Measurements from ENCODE around the gene SNX21. TPM values are rescaled to one million over a fixed set of nuclear protein-coding genes. Genes with fewer than 3 reads are reported as not detected.

Gene SNX21, protein sequence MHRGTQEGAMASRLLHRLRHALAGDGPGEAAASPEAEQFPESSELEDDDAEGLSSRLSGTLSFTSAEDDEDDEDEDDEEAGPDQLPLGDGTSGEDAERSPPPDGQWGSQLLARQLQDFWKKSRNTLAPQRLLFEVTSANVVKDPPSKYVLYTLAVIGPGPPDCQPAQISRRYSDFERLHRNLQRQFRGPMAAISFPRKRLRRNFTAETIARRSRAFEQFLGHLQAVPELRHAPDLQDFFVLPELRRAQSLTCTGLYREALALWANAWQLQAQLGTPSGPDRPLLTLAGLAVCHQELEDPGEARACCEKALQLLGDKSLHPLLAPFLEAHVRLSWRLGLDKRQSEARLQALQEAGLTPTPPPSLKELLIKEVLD
- total RNA-seq = 51.2 and 79.3 TPM in 2 replicates

GRCh38 chr20:45833030-45833882, at the start of gene SNX21:
Gene SNX21, plus strand, starts transcription at chr20:45833799. Its CDS starts 121 bp downstream, at chr20:45833920.

DNA sequence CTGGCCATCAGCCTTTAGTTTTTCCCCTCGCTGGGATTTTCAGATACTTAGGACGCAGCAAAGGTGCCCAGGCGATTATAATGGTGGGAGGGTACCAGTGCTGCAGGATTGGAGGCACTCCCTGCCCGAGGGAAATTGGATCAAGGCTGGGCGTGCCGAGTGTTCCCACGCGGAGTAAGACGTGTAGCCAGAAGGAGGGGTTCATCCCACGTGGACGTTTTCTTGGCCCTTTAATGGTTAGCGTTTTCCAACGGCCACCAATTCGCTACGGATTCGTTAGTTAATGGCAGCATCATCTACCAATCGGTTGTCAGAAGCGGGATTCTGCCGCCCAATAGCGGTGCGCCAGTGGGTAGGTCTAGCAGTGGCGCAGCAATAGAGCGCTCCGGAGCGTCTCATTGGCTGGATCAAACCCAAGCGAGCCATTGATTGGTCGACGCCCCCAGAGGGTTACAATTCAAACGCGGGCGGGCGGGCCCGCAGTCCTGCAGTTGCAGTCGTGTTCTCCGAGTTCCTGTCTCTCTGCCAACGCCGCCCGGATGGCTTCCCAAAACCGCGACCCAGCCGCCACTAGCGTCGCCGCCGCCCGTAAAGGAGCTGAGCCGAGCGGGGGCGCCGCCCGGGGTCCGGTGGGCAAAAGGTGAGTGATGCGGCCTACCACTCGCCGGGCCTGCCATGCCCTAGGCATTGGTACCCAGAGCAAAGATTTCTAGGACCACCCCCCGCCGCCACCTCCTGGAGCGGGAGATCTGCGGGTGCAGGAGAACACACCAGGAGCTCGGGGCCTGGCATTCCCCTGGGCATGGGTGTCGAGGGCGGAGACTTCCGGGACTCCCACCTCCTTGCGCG, 21.2 kb upstream of the SNX21 start, which contains the start of gene UBE2C:
TSS of gene UBE2C (plus strand) at position 488 of the 849 bp plus-strand sequence. CDS start at position 540, 52 bp downstream.

DNA sequence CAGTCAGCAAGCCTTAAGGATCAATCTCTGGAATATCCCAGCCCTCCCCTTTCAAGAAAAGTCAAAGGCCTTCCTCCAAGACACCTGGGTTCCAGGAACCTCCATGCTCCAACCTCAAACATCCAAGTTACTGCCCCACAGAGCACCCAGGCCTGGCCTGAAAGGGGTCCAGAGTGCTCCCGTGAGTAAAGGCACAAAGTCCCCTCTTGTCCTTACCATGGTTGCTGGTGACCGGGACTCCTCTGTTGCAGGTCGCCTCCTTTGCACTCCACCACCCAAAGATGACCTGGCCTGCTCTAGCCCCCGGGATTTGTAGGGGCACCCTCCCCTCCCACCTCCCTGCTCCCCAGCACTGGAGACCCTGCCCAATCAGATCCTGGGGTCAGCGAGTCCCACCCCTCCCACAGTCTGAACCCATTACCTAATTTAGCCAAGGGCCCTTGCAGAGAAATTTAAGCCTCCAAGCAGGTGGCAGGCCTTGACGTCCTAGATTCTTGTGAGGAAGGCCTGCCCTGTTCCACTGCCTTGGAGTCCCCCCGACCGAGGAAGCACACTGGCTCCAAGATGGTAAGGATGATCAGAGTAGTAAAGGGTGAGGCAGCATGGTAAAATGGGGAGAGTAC, 6.5 kb upstream of the SNX21 start, which contains the start of gene TNNC2:
TSS of gene TNNC2 (minus strand) at position 283 of the 623 bp plus-strand sequence. CDS start at position 219, 64 bp downstream.

DNA sequence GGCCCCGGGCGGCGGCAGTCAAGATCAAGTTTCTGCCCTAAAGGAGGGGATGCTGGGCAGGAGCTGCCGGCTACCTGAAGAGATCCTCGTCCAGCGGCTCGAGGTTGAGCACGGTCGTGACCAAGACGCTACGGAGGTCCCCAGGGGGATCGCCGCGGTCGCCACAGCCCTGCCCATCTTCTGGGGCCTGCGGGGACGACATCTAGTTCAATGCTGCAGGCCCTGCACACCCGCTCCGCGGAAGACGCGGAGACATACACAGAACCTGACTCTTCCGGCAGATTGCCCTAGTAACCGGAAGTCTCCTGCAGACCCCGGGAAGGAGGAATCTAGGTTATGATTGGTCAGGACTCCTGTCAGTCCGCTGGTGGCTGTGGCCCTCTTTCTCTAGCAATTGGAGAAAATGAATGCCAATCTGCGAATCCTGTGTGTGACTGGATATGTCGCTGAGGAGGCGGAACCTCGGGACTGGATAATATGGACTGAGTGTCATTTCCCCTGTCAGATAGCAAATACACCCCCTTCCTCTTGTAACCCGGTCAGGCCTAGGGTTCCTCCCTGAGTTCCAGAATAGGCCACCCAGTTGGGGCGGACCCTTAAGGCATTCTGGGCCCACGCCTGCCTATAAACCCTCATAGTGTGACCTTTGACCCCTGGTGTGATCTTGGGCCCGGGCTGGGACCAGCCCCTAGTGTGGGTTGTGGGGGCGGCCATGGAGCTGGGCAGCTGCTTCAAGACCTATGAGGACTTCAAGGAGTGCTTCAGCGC, 23.7 kb downstream of the SNX21 start, which contains the start of the genes ACOT8 and ZSWIM3:
TSS of gene ACOT8 (minus strand) at position 279 of the 768 bp plus-strand sequence. CDS start at position 202, 77 bp downstream.
TSS of gene ZSWIM3 (plus strand) at position 501 of the 768 bp plus-strand sequence. CDS start at position 713, 212 bp downstream.

GRCh38 chr20:45880988-45881788, 47.6 kb downstream of the SNX21 start, which contains the start of gene ZSWIM1:
Gene ZSWIM1, plus strand, starts transcription at chr20:45881227. Its CDS starts 1,366 bp downstream, at chr20:45882593.

GRCh38 chr20:45887346-45887715, 53.7 kb downstream of the SNX21 start, which contains the start of gene SPATA25:
Gene SPATA25, minus strand, starts transcription at chr20:45887622. Its CDS starts 32 bp downstream, at chr20:45887590.

GRCh38 chr20:45890985-45891983, 57.7 kb downstream of the SNX21 start, which contains the start of the genes CTSA and NEURL2:
Gene CTSA, plus strand, starts transcription at chr20:45891335. Its CDS starts 234 bp downstream, at chr20:45891569.
Gene NEURL2, minus strand, starts transcription at chr20:45891208. Its CDS starts 217 bp downstream, at chr20:45890991.

Other genes starting within 250 kb of the SNX21 start
- not detected in 2 replicates for gene WFDC10A, start 204.1 kb upstream of the SNX21 start, total RNA-seq
- gene WFDC9, start 202.5 kb upstream of the SNX21 start, total RNA-seq = not detected in 2 replicates
- gene WFDC11, start 163.6 kb upstream of the SNX21 start, total RNA-seq = not detected in 2 replicates
- gene WFDC13, start 131.8 kb upstream of the SNX21 start, total RNA-seq = not detected in 2 replicates
- gene WFDC10B, start 128.8 kb upstream of the SNX21 start, total RNA-seq = not detected in 2 replicates
- not detected in 2 replicates for gene SPINT4, start 111.5 kb upstream of the SNX21 start, total RNA-seq
- gene WFDC3, start 41.9 kb upstream of the SNX21 start, total RNA-seq = 0.66 TPM in 1 of 2 replicates, not detected in the other
- gene DNTTIP1, start 41.8 kb upstream of the SNX21 start, total RNA-seq = 14.3 and 18.4 TPM in 2 replicates
- 1.8 and 71.3 TPM in 2 replicates for gene UBE2C, start 21.2 kb upstream of the SNX21 start, total RNA-seq
- 0.66 TPM in 1 of 2 replicates, not detected in the other for gene TNNC2, start 6.5 kb upstream of the SNX21 start, total RNA-seq
- gene ACOT8, start 23.6 kb downstream of the SNX21 start, total RNA-seq = 34.9 and 44.6 TPM in 2 replicates
- gene ZSWIM3, start 23.8 kb downstream of the SNX21 start, total RNA-seq = 3.9 and 5.2 TPM in 2 replicates
- gene ZSWIM1, start 47.4 kb downstream of the SNX21 start, total RNA-seq = 8.1 and 14.0 TPM in 2 replicates
- 1.6 and 3.3 TPM in 2 replicates for gene SPATA25, start 53.8 kb downstream of the SNX21 start, total RNA-seq
- 3.6 and 11.8 TPM in 2 replicates for gene NEURL2, start 57.4 kb downstream of the SNX21 start, total RNA-seq
- gene CTSA, start 57.5 kb downstream of the SNX21 start, total RNA-seq = 53.5 and 151 TPM in 2 replicates
- gene PLTP, start 78.4 kb downstream of the SNX21 start, total RNA-seq = 14.6 and 77.5 TPM in 2 replicates
- gene PCIF1, start 100.9 kb downstream of the SNX21 start, total RNA-seq = 14.0 and 15.8 TPM in 2 replicates
- 16.9 and 32.6 TPM in 2 replicates for gene ZNF335, start 138.4 kb downstream of the SNX21 start, total RNA-seq
- gene MMP9, start 175.1 kb downstream of the SNX21 start, total RNA-seq = 0.14 TPM in 1 of 2 replicates, not detected in the other
- under 0.01 TPM in 1 of 2 replicates, not detected in the other for gene SLC12A5, start 195.4 kb downstream of the SNX21 start, total RNA-seq

Measured in placental pericyte (primary cell).